ENCODE measurements around the gene LMBRD1.

LMBRD1 gene

DNA sequence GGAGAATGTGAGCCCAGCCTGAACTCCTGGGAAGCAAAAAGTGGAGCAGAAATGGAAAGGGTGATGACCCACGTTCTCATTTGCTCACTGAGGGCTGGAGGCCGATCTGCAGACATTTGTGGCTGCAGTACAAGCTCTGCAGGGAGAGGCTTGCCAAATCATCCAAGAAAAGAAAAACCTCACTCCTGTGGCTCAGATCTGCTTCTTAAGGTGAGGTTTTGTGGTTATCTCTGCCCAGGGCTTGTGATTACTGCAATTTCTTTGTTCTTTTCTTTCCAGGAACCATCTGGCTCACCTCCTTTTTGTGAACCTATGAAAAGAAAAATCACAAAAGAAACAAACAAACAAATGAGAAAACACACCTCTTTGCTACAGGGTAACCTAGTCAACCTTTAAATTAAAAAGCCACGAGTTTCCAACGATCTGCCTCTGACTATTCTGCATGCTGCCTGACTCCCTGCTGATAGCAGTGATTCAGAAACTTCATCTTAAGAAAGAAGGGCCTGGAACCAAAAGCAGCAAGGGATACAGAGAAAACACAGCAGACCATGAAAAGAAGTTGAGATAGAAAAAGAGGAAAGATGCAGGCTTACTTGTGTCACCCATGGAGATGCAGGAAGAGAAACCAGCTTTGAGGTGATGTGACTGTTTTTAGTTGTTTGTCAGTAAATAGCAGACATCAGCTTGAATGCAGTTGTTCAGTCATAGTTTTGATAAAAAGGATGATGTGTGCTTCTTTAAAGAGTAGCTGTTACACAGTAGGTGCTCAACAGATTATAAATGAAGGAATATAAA, 165.1 kb downstream of the LMBRD1 start:
- DNase-seq (ENCODE audit: low read depth in 2 of 2) = no peak

DNA sequence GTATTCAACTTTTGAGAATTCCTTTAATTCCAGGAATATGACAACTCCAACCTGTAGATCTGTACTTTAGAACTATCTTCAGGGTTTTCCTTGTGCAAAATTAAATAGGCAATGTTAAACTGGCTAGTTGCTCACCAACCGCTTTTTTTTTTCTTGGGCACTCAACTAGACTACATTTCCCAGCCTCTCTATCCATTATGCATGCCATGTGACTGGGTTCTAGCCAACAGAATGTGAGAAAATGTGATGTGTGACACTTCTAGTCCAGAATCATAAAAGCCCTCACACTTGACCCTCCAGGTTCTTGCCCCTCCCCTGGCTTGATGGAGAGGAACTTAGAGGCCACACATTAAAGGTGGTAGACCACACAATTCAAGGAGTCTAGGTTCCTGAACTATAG, 166.0 kb downstream of the LMBRD1 start:
- no peak for DNase-seq (ENCODE audit: low read depth in 2 of 2)

DNA sequence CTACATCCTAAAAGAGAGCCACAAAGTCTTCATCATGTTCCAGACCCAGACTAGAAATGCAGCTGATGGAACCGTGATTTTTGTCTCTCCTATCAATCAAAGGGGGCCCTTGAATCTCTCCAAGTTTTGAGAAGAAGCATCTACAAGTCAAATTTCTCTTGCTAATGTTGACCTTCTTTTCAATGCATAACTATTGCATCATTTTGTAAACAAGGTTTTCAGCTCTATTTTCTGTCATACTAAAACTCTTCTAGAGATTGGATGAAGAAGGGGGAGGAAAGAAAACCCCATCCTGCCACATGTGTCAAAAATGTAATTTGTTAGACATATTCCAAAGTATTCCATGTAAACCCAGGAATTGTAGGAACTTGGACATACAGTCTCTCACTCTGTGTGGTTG, 169.2 kb downstream of the LMBRD1 start:
- no peak for DNase-seq (ENCODE audit: low read depth in 2 of 2)

DNA sequence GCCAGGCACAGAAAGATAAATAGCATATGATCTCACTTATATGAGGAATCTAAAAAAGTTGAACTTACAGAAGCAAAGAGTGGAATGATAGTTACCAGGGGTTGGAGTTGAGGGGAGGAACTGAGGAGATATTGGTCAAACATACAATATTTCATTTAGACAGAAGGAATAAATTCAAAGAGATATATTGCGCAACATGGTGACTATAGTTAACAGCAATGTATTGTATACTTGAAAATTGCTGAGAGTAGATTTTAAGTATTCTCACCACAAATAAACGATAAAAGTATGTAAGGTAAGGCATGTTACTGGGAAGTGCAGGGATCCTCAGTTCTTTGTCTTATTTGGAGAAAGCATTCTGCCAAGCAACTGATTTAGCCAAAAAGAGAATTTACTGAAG, 171.9 kb downstream of the LMBRD1 start:
- DNase-seq (ENCODE audit: low read depth in 2 of 2) = no peak
